K562 (cell line): ENCODE results near the gene RAI14.

Source experiments
- DMBX1 ChIP-seq: fragments of 250-450 bp; sonication (Bioruptor Pico); IDR thresholded peaks from 2 replicates; pipeline ENCODE4 v1.8.0; 2022; ENCODE audit warnings: inconsistent platforms, mild to moderate bottlenecking, moderate library complexity, borderline replicate concordance
- NRF1 ChIP-seq, 2 experiments: fragments of 450-650 bp; IDR thresholded peaks in 1 of 2; conservative IDR thresholded peaks in 1 of 2; 2 replicates each; pipeline ENCODE4 v1.6.1; 2014; ENCODE audit warnings: mild to moderate bottlenecking in 2 of 2
- RBM39 ChIP-seq: fragments of 200-400 bp; formaldehyde crosslinking; optimal IDR thresholded peaks from 2 replicates; pipeline ENCODE3; 2018; ENCODE audit warnings: low read depth, low read length
- REST ChIP-seq, 2 experiments: fragments of 450-650 bp; formaldehyde crosslinking in 1 of 2; IDR thresholded peaks; 2 replicates each; pipeline versions ENCODE4 v1.4.0 to v1.6.1; 2014 to 2020; ENCODE audit warnings: mild to moderate bottlenecking in 2 of 2, borderline replicate concordance in 1 of 2, low read depth in 1 of 2
- SFPQ ChIP-seq: fragments of 200-400 bp; formaldehyde crosslinking; IDR thresholded peaks from 2 replicates; pipeline ENCODE4 v1.6.1; 2017; ENCODE audit warnings: mild to moderate bottlenecking, low read depth, low read length, moderate library complexity
- SIN3A ChIP-seq, 2 experiments: fragments of 150-350 bp in 1 of 2; IDR thresholded peaks; 2 replicates each; pipeline ENCODE4 v1.6.1; 2011 to 2016; ENCODE audit warnings: borderline replicate concordance in 2 of 2, low read depth in 2 of 2, low read length in 2 of 2, mild to moderate bottlenecking in 2 of 2, moderate library complexity in 2 of 2; ENCODE audit not compliant: control insufficient read depth in 1 of 2
- TARDBP ChIP-seq: fragments of 450-650 bp; IDR thresholded peaks from 2 replicates; pipeline ENCODE4 v1.6.1; 2016
- ZFP36 ChIP-seq: fragments of 150-350 bp; IDR thresholded peaks from 2 replicates; pipeline ENCODE4 v1.6.1; 2018; ENCODE audit warnings: low read length, low read depth; ENCODE audit not compliant: partially characterized antibody
- ZNF232 ChIP-seq: sonication (generic); formaldehyde crosslinking; IDR thresholded peaks from 2 replicates; pipeline ENCODE4 v1.8.0; 2022; ENCODE audit warnings: mild to moderate bottlenecking, missing genetic modification reagents

DNA sequence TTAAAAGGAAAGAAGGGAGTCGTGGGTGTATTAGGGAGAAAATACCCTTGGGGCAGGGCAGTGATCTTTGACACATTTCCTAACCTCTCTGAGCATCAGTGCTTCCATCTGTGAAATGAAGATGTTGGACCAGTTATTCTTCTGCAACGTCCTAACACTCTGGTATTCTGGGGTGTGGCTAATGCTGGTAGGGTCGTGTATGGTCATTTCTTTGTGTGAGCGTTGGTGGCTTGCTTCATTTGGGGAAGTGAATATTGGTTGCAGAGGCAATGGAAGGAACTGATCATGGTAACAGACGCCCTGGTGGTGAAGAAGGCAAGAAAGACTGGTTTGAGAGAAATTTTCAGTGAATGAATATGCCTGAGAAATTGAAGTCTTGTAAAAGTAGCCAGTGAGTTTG lies 114.9 kb downstream of the RAI14 start:
- TF ChIP-seq ZFP36 = no peak
- no peak for TF ChIP-seq RBM39
- no peak for TF ChIP-seq SIN3A (IDR thresholded peaks at IDR 0.05; ENCODE audit: borderline replicate concordance in 2 of 2, control insufficient read depth in 1 of 2, low read depth in 2 of 2, low read length in 2 of 2)
- TF ChIP-seq TARDBP = no peak
- TF ChIP-seq REST (IDR thresholded peaks at IDR 0.05; ENCODE audit: borderline replicate concordance) = no peak
- TF ChIP-seq REST (CRISPR knock-in tag; IDR thresholded peaks at IDR 0.05; ENCODE audit: low read depth) = no peak
- TF ChIP-seq NRF1 (conservative IDR thresholded peaks at IDR 0.05 in 1 of 2, IDR thresholded peaks at IDR 0.05 in 1 of 2) = no peak
- no peak for TF ChIP-seq SFPQ
- no peak for TF ChIP-seq DMBX1 (CRISPR knock-in tag)
- no peak for TF ChIP-seq ZNF232 (CRISPR knock-in tag)
